Activated CD8-positive, alpha-beta memory T cell treated with anti-CD3 and anti-CD28 coated beads for 36 hours (primary cell): Measurements from ENCODE around the gene ZNF605. TPM values are rescaled to one million over a fixed set of nuclear protein-coding genes. Genes with fewer than 3 reads are reported as not detected.
"Not testable (repeated sequence)": the region's sequence is repeated elsewhere in the genome, so short reads cannot be mapped to it uniquely, and the experiment has no call there.

ENCODE experiments used
- CTCF ChIA-PET: fragments of 350-600 bp; sonication (Branson Sonifier 250); formaldehyde crosslinking; loops from one replicate; lab custom pipeline; 2021; ENCODE audit warnings: antibody characterized with exemption; lab: Charles Lee
- POLR2A ChIA-PET: fragments of 350-600 bp; sonication (Branson Sonifier 250); formaldehyde crosslinking; loops from one replicate; lab custom pipeline; 2021; ENCODE audit warnings: antibody characterized with exemption; lab: Charles Lee
- total RNA-seq, 2 experiments: library from RNA; stranded (reverse); gene quantifications; one replicate each; pipeline ENCODE4 v1.2.3, GENCODE V29; 2021

Gene ZNF605
- 1 to 10 TPM; 5.3 to 6.9 TPM for total RNA-seq

DNA sequence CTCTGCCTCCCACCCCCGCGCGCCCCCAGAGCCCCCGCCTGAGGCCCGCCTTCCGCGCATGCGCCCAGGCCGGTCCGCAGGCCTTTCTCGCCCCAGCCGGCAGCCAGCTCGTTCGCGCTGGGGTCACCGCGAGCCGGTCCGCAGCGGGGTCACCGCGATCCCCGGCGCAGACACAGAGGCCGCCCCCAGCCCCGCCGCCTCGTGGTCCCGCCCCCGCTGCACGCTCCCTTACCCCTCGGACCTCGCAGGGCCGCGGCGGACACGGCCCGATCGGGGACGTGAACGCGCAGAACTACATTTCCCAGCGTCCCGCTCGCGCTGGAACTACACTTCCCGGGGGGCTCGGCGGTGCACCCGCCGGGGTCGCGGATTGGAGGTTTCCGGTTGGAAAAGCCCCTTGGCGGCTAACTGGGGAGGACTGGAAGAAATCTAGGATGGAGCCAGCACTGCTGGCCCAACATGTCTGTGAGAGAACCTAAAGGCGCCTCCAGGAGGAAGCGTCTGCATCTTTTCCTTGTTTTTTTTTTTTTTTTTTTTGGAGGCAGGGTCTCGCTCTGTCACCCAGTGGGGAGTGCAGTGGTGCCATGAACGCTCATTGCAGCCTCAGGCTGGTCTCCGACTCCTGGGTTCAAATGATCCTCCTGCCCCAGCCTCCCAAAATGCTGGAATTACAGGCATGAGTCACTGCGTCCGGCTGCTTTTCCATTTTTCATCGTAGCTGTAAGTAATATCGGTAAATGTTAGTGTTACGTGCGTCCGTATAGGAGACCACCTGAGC, at the start of gene ZNF605:
TSS of gene ZNF605 (minus strand) at position 296 of the 778 bp plus-strand sequence. CDS start 10,671 bp downstream, outside the sequence.
- CTCF ChIA-PET, result interaction anchor here (0.6 to 0.8 kb wide), 2 partner anchors 40 to 1011 kb away, joined by 3 to 4 read pairs; no protein-coding TSS in a partner anchor
- POLR2A ChIA-PET, result no interaction called here

DNA sequence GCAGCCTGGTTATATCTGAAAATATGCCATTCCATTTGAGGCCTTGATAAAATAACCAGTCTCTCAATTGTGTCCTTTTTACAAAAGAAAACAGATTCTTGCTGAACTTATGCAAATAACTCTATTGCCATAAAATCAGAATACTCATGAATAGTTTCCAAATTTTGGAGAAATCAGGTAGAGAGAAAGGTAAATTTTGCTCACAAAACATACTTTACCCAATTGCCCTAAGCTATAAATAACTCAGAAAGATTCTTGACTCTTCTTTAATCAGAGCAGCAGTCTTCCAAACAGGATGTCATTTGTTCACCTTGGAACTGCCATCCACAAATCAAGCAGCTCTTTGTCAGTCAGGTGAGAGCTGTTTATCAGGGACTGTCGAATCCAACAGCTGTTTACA, 42.6 kb upstream of the ZNF605 start:
- POLR2A ChIA-PET, result no interaction called here
- CTCF ChIA-PET, result no interaction called here

DNA sequence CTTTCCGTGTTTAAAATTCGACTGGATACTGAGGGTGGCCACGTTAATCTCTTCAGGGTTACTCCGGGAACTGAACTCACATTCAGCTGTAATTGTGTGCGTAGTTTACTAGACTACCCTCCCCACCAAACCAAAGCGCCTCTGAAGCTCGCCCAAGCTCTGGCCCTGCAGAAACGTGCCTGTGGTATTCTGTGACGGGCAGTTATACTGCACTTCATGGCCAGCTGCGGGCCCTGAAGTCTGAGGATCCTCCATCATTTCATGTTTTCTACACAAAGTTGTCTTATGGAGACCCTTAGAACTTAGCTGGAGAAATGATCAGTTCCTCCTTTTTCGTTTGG, 30.7 kb upstream of the ZNF605 start:
- CTCF ChIA-PET, result interaction anchor here (2.2 kb wide), 1 partner anchor 194 kb away, joined by 7 read pairs; the partner anchor contains the start of gene ZNF268
- POLR2A ChIA-PET, result interaction anchor here (0.5 to 1.2 kb wide), 5 partner anchors 17 to 95 kb away, joined by 3 to 5 read pairs (median 3); no protein-coding TSS in a partner anchor

DNA sequence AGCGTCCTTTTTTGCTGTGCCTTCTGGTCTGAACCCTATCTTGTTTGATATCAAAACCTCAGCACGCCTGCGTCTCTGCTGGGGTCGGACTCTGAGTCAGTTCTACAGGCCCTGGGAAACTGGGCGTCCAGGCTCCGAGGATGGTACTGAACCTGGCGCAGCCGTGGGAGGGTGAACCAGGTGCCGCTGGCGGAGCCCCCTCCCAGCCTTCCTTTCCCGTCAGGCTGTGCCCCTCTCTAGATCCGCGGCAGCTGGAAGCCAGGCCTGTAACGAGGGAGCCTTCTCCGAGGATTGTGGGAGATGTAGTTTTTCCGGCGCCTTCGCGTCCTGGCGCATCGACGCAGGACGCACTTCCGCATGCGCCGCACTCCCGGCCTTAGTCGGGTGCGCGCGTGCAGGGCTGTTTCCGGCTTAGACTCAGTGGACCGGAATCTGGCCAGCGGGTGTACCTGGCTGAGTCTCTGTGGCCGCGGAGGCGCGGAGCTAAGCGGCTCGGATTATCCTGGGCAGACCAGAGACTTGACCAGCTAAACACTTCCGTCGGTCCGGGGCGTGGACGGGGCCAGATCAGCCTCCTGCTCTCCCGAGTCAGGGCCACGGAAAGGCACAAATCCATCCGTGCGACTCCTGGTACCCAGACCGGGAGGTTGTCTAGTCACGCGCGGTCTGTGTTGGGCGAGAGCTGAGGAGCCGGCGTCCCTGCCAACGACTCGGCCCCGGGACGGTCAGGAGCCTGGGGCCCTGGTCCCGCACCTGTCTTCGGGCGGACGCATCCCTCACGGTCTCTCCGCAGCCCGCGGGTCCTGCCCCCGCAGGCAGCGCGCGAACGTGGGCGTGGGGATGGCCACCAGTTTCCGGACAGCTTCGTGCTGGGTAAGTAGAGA, 30.1 kb upstream of the ZNF605 start, which contains the start of gene ZNF26:
TSS of gene ZNF26 (plus strand) at position 367 of the 884 bp plus-strand sequence. CDS start at position 841, 474 bp downstream.
- CTCF ChIA-PET, result interaction anchor here (2.2 kb wide), 1 partner anchor 195 kb away, joined by 7 read pairs; the partner anchor contains the start of gene ZNF268
- POLR2A ChIA-PET, result interaction anchor here (0.5 to 1.2 kb wide), 5 partner anchors 18 to 95 kb away, joined by 3 to 5 read pairs (median 3); no protein-coding TSS in a partner anchor

DNA sequence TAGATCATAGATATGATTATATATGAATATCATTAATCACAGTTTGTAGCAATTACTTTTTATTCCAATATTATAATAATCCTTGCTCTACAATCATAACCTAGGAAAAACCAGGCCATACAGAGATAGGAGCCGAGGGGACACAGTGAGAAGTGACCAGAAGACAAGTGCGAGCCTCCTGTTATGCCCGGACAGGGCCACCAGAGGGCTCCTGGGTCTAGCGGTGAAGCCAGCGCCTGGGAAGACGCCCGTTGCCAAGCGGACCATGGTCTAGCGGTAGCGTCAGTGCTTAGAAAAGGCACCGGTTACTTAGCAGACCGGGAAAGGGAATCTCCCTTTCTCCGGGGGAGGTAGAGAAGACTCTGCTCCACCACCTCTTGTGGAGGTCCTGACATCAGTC, 20.8 kb upstream of the ZNF605 start:
- POLR2A ChIA-PET, CTCF ChIA-PET: not testable (repeated sequence)

DNA sequence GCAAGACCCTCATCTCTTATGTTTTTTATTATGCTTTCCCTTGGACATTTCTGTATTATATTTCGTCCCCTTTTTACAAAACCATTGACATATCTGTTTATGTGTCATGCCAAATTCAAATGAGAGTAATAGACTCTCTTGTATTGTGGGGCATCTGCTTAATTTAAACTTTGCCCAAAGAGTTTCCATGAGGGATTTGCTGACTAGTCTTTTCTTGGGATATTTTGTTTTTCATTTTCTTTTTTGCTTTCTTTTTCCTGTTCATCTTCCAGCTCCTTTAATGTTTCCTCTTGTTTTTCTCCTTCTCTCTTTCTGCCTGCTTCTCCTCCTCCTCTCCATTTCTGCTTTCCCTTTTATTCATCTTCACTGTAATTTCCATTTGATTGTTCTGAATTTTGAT, 16.3 kb upstream of the ZNF605 start:
- ChIA-PET CTCF (no interaction called here), POLR2A (no interaction called here)

DNA sequence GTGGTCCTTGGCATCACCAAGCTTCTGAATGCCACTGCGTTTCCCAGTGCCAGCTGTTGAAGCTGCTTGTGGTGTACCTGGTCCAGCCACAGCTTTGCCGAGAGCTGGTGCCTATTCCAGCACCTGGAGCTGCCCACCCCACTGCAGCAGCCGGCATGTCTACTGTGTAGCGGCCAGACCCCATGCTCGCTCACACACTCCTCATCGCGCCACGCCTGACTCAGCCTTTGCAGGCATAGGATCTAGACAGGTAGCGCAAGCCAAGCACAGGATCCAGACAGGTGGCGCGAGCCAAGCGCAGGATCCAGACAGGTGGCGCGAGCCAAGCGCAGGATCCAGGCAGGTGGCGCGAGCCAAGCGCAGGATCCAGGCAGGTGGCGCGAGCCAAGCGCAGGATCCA, 11.6 kb upstream of the ZNF605 start:
- ChIA-PET CTCF (no interaction called here), POLR2A (no interaction called here)

DNA sequence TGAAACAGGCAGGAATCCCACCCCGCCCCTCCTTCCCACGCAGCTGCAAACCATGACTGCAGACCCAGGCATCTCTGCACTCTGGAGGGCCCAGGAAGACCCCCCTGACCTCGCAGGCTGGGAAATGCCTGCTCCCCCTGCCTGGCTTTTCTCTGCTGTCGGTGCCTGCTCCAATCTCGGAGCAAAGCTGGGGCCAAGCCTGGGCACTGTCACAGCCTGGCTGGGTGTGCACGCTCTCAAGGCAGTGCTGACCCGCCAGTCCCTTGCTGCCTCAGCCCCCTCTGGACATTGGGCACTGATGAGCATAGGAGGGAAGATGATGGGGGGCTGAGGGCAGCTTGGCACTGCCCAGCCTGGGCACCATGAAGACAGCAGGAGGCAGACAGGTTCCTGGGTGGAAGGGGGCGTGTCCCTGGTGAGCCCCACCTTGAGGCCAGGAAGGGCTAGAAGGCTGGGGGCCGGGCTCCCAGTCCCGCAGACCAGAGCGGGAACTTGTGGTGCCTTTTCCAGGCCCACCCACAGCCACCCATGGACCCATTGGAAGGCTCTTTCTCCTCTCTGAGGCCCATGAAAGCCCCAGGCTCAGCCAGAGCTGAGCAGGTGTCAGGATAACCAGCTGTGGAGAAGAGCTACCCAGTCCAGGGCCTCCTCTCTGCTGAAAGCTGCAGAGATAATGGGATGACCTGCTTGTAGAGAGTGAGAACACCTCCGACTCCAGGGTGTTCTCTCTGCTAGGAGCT, 10.7 kb upstream of the ZNF605 start:
- ChIA-PET CTCF (no interaction called here), POLR2A (no interaction called here)

DNA sequence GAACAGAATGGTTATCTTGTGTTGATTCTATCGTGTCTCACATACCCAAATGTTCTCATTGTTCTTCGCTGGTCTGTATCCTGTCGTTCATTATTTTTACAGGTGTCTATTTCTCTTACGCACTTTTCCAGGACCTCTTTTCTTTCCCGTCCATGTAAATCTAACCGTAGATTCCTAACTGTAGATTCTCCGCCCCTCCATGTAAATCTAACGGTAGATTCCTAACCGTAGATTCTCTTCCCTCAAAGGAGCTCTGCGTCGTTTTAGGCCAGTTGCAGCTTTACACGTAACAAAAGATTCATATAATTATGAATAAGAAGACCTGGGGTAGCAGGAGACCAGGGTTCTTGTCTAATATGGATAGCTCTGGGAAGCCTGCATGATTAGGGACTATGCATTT, 9.7 kb upstream of the ZNF605 start:
- ChIA-PET POLR2A (no interaction called here), CTCF (interaction anchor here (0.7 kb wide), 1 partner anchor 58 kb away, joined by 4 read pairs; no protein-coding TSS in a partner anchor)

DNA sequence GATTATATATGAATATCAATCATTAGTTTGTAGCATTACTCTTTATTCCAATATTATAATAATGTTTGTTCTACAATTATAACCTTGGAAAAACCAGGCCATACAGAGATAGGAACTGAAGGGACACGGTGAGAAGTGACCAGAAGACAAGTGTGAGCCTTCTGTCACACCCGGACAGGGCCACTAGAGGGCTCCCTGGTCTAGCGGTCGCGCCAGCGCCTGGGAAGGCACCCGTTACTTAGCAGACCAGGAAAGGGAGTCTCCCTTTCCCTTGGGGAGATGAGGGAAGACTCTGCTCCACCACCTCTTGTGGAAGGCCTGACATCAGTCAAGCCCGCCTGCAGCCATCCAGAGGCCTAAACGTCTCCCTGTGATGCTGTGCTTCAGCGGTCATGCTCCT, 7.8 kb upstream of the ZNF605 start:
- CTCF ChIA-PET, result not testable (repeated sequence)

DNA sequence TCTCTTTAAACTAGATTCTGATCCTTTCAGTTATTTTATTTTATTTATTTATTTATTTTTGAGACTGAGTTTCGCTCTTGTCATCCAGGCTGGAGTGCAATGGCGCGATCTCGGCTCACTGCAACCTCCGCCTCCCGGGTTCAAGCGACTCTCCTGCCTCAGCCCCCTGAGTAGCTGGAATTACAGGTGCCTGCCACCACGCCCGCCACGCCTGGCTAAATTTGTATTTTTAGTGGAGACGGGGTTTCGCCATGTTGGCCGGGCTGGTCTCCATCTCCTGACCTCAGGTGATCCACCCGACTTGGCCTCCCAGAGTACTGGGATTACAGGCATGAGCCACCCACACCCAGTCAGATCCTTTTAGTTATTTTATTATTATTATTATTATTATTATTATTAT, 5.7 kb upstream of the ZNF605 start:
- POLR2A ChIA-PET, result not testable (repeated sequence)

More for the DNA sequence above, 7.8 kb upstream of the ZNF605 start:
- POLR2A ChIA-PET, result not testable (repeated sequence)

DNA sequence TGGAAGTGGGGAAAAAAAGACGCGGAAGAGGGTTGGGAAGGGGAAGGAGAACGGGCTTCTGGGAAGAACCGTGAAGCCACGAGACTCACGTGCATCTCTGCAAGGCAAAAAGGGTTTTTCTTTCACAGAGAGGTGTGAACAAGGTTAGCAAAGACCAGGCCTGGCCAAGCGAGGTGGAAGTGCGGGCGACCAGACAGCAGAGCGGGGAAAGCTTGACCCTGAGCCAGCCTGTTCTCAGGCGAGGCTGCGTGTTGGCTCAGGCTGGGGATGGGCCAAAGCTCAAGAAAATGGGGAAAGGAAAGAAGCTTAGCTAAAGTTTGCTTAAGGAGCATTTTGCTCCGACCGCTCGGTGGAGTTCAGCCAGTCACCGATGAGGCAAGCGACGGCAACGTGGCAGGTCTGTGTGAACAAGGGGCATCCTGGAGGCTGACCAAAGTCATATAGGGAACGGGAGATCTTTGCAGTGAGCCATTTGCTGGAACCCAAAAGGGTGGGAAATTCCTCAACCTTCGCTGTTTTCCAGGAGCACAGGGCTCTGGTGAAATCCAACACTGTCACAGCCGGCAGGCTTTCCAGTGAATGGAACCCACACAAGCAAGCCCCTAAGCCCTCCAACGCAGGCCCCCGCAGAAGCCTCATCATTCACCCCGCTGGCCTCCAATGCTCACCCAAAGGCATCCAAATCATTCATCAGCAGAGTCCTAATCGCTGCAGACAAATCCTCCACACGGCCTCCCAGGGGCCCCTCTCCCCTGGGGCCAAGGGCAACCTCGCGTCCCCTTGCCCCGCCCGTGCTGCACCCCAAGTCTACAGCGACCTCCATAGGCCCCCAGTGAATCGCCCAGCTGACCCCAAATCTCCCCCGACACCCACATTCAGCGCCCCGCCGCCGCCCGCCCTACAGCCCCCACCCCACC, 754 bp downstream of the ZNF605 start:
- POLR2A ChIA-PET, result no interaction called here
- CTCF ChIA-PET, result no interaction called here

More for the DNA sequence above, 5.7 kb upstream of the ZNF605 start:
- CTCF ChIA-PET, result not testable (repeated sequence)

DNA sequence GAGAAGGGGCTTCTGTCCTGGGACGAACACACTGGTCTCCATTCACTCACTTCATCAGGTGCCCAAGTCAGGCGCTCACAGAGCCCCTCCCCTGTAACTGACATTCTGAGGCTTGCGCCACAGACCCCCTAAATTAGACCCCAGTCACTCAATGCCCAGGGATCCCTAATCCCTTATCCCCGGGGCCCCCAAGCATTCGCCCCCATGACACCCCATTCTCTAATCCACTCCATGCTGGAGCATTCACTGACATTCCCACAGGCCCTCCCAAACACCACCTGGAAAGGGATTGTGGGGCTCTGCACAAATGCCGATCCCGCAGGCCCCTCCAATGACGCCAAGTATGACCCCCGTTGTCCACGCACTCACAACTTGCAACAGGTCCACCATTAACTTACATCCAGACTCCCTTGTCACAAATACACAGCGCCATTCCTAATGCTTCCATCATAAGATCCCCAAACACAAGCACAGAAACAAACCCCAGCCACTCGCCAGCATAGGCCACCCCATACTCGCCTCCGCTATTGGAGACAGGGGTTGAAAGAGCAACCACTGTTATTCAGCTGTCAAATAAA, 1.5 kb downstream of the ZNF605 start:
- CTCF ChIA-PET, result no interaction called here
- POLR2A ChIA-PET, result no interaction called here

DNA sequence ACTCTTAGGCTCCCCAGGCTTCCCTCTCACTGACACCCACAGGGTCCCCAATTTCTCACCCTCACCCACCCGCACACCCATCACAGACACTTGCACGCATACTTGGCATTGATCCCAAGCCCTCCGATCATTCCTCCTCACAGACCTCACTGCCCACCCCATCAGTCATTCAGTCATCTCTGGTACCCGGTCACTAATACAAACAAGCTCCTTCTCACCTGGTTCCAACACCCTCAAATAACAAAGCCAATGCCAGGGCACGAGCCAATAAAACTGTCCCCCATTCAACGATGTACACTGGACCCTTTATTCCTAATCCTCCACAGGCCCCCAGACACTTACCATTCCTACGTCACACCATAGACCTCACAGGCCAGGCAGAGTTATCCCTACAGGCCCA, 2.3 kb downstream of the ZNF605 start:
- ChIA-PET POLR2A (no interaction called here), CTCF (no interaction called here)

DNA sequence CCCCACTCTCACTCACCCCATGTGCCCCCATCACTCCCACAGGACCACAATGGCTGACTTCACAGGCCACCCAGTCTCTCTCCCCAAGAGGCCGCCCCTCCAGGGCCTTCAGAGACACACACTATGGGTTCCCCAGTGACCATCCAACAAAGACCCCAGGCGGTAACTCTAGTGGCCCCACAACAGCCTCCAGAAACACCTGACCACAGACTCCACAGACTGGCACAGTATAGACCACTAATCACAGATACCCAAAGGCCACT, 3.0 kb downstream of the ZNF605 start:
- POLR2A ChIA-PET, result no interaction called here

DNA sequence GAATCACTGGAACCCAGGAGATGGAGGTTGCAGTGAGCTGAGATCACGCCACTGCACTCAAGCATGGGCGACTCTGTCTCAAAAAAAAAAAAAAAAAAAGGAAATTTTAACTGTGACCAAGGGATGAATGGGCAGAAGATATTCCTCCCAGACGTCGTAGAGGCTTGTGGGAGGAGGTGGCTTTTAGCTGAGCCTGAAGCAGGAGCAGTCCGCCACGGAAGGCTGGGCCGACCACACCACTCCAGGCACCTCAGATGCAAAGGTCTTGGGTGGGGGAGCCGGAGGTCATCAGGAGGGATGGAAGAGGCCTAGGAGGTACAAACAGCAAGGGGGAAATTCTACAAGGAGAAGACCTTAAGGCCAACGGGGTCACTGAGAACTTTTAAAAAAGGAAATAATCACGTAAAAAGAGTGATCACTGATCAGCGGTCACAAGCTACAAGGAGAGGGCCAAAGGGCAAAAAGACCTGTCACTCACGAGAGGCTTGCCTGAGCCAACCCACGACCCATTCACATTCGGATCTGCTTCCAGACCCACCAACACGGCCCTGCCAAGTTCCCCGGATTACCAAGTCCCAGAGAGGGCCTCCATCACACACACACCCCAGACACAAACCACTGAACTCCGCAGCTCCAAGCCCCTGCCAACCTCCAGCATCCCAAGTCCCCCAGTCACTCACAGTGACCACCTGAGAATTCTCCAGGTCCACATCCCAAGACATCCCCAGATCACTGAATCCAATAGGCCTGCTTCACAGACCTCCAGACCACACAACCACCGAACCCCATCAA, 3.5 kb downstream of the ZNF605 start:
- CTCF ChIA-PET, result no interaction called here
- POLR2A ChIA-PET, result no interaction called here

More for the DNA sequence above, 3.0 kb downstream of the ZNF605 start:
- CTCF ChIA-PET, result no interaction called here

DNA sequence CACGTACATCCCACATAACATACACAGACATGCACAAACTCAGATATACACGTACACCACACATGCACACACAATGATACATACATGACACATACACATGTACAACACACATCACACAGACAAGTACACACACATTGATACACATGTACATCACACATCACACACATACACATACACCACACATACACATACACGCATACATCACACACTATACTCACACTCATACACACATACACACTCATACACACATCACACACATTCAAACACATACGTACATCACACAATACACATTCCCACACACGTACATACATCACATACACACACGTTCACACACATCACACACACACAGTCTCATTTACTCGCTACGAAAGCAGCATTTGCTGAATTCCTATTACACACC, 4.5 kb downstream of the ZNF605 start:
- POLR2A ChIA-PET, result no interaction called here
- CTCF ChIA-PET, result no interaction called here
